H9 (cell line): Measurements from ENCODE around the gene CCDC92B. TPM values are rescaled to one million over a fixed set of nuclear protein-coding genes. Genes with fewer than 3 reads are reported as not detected.

Experiments
- microRNA-seq: library from miRNA; unstranded; fragments of <30 nt; microRNA quantifications from one replicate; pipeline ENCODE4, GENCODE V29; 2020; ENCODE audit warnings: borderline microRNAs expressed
- total RNA-seq: library from RNA; stranded (reverse); gene quantifications from 2 replicates; pipeline ENCODE4 v1.2.1, GENCODE V29; 2021

The CCDC92B gene
- total RNA-seq, 1 experiment from 2014 or later = 8.0 TPM

Small RNA genes within 50 kb of the gene (microRNA-seq; reads per million reads assigned to microRNA genes)
- gene MIR1253 (not detected), gene MIR6776 (not detected)

Other genes with a start within 250 kb of the CCDC92B start
- 55.4 and 55.9 TPM in 2 replicates for gene METTL16, start 237.8 kb downstream of the CCDC92B start, total RNA-seq
- 130 and 134 TPM in 2 replicates for gene PAFAH1B1, start 156.0 kb downstream of the CCDC92B start, total RNA-seq
- gene CLUH, start 37.9 kb downstream of the CCDC92B start, total RNA-seq = 91.3 and 97.0 TPM in 2 replicates
- 32.2 and 33.8 TPM in 2 replicates for gene RAP1GAP2, start 46.8 kb upstream of the CCDC92B start, total RNA-seq